HepG2 (cell line): ENCODE data around the gene ZAR1.

Experiments
- KAT8 ChIP-seq: IDR thresholded peaks from 2 replicates; pipeline ENCODE4 v1.6.1; 2016; ENCODE audit warnings: missing genetic modification reagents, missing compliant biosample characterization
- ZIK1 ChIP-seq: sonication (generic); formaldehyde crosslinking; IDR thresholded peaks from 2 replicates; pipeline ENCODE4 v1.5.0; 2020; ENCODE audit warnings: mild to moderate bottlenecking, low read depth, missing genetic modification reagents, borderline replicate concordance

GRCh38 chr4:48506716-48507115 lies 16.7 kb downstream of the ZAR1 start:
- no peak for TF ChIP-seq ZIK1 (CRISPR knock-in tag)
- TF ChIP-seq KAT8 (CRISPR knock-in tag): no peak
